HG03196 (cell line): Measurements from ENCODE around the gene ZNF780A.
"Not testable (repeated sequence)": the region's sequence is repeated elsewhere in the genome, so short reads cannot be mapped to it uniquely, and the experiment has no call there.

ENCODE experiments used
- ATAC-seq: cut with Tn5 transposase; IDR thresholded peaks from one replicate; pipeline ENCODE4 v1.9.1; 2021; ENCODE audit not compliant: unreplicated experiment

The ZNF780A gene

GRCh38 chr19:40088299-40089047, 2.3 kb downstream of the ZNF780A start:
- no peak for ATAC-seq

- ATAC-seq: no peak
These were observed 5.8 kb downstream of the ZNF780A start for GRCh38 chr19:40084948-40085347.

- ATAC-seq: no peak
These were observed 9.3 kb downstream of the ZNF780A start for GRCh38 chr19:40081411-40081810.

GRCh38 chr19:40080289-40080688, 10.5 kb downstream of the ZNF780A start:
- ATAC-seq: no peak

GRCh38 chr19:40078377-40078776, 12.4 kb downstream of the ZNF780A start:
- no peak for ATAC-seq

- ATAC-seq: no peak
These were observed 20.7 kb downstream of the ZNF780A start for GRCh38 chr19:40070058-40070457.

- no peak for ATAC-seq
These were observed 31.1 kb downstream of the ZNF780A start for GRCh38 chr19:40059624-40060023.

GRCh38 chr19:40057166-40057565, 33.6 kb downstream of the ZNF780A start:
- no peak for ATAC-seq

- ATAC-seq: no peak
These were observed 34.2 kb downstream of the ZNF780A start for GRCh38 chr19:40056505-40056904.

- ATAC-seq: peak; percentile 74
These were observed 34.8 kb downstream of the ZNF780A start, which contains the start of gene ZNF780B for GRCh38 chr19:40055832-40056504. Gene ZNF780B, minus strand, starts transcription at chr19:40056231. Its CDS starts 5,899 bp downstream, at chr19:40050332.

- ATAC-seq: no peak
These were observed 35.7 kb downstream of the ZNF780A start for GRCh38 chr19:40055049-40055448.

GRCh38 chr19:40054632-40055031, 36.1 kb downstream of the ZNF780A start:
- no peak for ATAC-seq

GRCh38 chr19:40053491-40053890, 37.3 kb downstream of the ZNF780A start:
- ATAC-seq: no peak

- not testable (repeated sequence) for ATAC-seq
These were observed 49.0 kb downstream of the ZNF780A start for GRCh38 chr19:40041718-40042117.

- ATAC-seq: not testable (repeated sequence)
These were observed 52.7 kb downstream of the ZNF780A start for GRCh38 chr19:40038047-40038446.

- no peak for ATAC-seq
These were observed 54.7 kb downstream of the ZNF780A start for GRCh38 chr19:40035996-40036395.

- ATAC-seq: no peak
These were observed 56.7 kb downstream of the ZNF780A start for GRCh38 chr19:40033989-40034560.

- ATAC-seq: no peak
These were observed 64.2 kb downstream of the ZNF780A start for GRCh38 chr19:40026597-40026970.

- ATAC-seq: no peak
These were observed 64.7 kb downstream of the ZNF780A start for GRCh38 chr19:40025938-40026596.

GRCh38 chr19:40023969-40024368, 66.8 kb downstream of the ZNF780A start:
- ATAC-seq: no peak
